ENCODE data around the gene CLPSL2.

CLPSL2 gene

DNA sequence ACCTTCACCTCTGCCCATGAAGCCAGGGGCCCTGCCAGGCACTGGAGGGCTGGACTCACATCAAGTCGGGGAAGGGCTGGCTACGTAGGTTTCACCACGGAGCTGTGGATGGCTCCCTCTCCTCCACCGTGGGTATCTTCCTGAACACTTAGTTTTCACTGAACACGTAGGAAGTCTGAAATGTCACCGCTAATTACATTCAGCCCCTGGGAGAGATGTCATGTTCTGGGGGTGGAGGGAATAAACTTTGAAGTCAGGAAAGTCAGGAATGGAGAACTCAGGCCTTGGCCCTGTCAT, 35.2 kb downstream of the CLPSL2 start:
- TF ChIP-seq FOXP2 (optimal IDR thresholded peaks at IDR 0.05; ENCODE audit: borderline replicate concordance, extremely low read depth, extremely low read length, insufficient read depth) (peak; percentile 26), SIN3A (IDR thresholded peaks at IDR 0.05; ENCODE audit: borderline replicate concordance, insufficient read depth, low read length) (no peak)

DNA sequence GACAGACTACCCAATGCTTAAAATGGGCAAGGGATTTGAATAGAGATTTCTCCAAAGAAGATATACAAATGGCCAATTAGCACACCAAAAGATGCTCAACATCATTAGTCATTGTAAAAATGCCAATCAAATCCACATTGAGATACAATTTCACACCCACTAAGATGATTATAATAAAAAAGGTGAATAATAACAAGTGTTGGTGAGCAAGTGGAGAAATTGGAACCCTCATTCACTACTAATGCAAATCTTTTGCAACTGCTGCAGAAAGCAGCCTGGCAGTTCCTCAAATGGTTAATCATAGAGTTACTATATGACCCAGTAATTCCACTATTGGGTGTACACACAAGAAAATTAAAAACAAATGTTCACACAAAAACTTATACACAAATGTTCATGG, 41.1 kb downstream of the CLPSL2 start:
- no peak for TF ChIP-seq FOXP2 (optimal IDR thresholded peaks at IDR 0.05; ENCODE audit: borderline replicate concordance, extremely low read depth, extremely low read length, insufficient read depth)
- TF ChIP-seq SIN3A (IDR thresholded peaks at IDR 0.05; ENCODE audit: borderline replicate concordance, insufficient read depth, low read length), result no peak
- TF ChIP-seq, protein P1, sequence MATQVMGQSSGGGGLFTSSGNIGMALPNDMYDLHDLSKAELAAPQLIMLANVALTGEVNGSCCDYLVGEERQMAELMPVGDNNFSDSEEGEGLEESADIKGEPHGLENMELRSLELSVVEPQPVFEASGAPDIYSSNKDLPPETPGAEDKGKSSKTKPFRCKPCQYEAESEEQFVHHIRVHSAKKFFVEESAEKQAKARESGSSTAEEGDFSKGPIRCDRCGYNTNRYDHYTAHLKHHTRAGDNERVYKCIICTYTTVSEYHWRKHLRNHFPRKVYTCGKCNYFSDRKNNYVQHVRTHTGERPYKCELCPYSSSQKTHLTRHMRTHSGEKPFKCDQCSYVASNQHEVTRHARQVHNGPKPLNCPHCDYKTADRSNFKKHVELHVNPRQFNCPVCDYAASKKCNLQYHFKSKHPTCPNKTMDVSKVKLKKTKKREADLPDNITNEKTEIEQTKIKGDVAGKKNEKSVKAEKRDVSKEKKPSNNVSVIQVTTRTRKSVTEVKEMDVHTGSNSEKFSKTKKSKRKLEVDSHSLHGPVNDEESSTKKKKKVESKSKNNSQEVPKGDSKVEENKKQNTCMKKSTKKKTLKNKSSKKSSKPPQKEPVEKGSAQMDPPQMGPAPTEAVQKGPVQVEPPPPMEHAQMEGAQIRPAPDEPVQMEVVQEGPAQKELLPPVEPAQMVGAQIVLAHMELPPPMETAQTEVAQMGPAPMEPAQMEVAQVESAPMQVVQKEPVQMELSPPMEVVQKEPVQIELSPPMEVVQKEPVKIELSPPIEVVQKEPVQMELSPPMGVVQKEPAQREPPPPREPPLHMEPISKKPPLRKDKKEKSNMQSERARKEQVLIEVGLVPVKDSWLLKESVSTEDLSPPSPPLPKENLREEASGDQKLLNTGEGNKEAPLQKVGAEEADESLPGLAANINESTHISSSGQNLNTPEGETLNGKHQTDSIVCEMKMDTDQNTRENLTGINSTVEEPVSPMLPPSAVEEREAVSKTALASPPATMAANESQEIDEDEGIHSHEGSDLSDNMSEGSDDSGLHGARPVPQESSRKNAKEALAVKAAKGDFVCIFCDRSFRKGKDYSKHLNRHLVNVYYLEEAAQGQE (IDR thresholded peaks at IDR 0.05; ENCODE audit: insufficient read depth in 1 of 2, low read depth in 2 of 2, low read length in 2 of 2), result no peak
- TF ChIP-seq POLR2AphosphoS5 (IDR thresholded peaks at IDR 0.05; ENCODE audit: low read depth, low read length), result no peak
- TF ChIP-seq TAF1 (IDR thresholded peaks at IDR 0.05; ENCODE audit: borderline replicate concordance, insufficient read depth, low read length), result no peak

DNA sequence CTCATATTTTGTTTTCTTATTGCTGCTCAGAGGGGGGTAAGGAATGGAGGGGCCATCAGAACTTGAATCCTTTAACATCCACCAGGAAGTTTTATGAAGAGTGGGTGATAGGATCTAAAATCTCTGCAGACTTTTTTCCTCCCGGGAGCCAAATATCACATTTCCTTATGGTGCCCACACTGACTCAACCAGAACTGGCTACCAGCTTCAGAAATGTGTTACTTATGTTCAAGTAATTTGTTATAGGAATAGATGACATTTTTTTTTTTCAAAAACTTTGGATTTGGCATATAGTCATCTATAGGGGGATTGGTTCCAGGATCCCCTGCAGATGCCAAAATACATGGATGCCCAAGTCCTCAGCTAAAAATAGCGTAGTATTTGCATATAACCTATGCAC, 47.2 kb downstream of the CLPSL2 start:
- no peak for TF ChIP-seq POLR2AphosphoS5 (IDR thresholded peaks at IDR 0.05; ENCODE audit: low read depth, low read length)
- no peak for TF ChIP-seq FOXP2 (optimal IDR thresholded peaks at IDR 0.05; ENCODE audit: borderline replicate concordance, extremely low read depth, extremely low read length, insufficient read depth)
- no peak for TF ChIP-seq TAF1 (IDR thresholded peaks at IDR 0.05; ENCODE audit: borderline replicate concordance, insufficient read depth, low read length)
- no peak for TF ChIP-seq SIN3A (IDR thresholded peaks at IDR 0.05; ENCODE audit: borderline replicate concordance, insufficient read depth, low read length)
- TF ChIP-seq, protein P1 (IDR thresholded peaks at IDR 0.05; ENCODE audit: insufficient read depth in 1 of 2, low read depth in 2 of 2, low read length in 2 of 2), result no peak

DNA sequence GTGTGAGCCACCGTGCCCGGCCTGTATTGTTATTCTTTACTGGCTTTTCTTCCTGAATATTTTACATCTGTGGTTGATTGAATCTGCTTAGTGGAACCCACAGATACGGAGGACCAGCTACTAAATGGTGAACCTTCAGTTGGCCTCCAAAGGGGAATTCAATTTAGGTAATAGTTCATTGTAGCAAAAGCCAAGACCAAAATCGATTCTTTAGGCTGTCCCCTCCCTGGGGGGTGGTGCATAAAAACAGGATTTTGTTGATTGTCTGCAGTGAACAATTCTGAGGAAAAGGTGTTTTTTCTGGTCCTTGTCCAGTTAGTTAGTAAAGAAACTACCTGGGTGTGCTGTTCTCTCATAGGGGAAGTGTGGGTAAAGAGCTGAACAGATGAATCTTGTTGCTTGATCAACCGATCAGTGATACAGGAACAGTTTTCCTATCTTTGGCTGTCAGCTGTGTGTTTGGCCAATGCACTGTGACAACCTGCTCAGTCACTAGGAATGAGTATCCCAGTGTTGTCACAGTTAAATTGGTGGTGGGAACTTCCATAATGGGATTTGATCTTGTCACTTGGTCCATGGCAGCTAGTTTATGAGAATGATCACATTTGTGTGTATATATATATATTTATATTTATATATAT, 48.3 kb downstream of the CLPSL2 start:
- no peak for TF ChIP-seq FOXP2 (optimal IDR thresholded peaks at IDR 0.05; ENCODE audit: borderline replicate concordance, extremely low read depth, extremely low read length, insufficient read depth)
- TF ChIP-seq POLR2AphosphoS5 (IDR thresholded peaks at IDR 0.05; ENCODE audit: low read depth, low read length), result no peak
- no peak for TF ChIP-seq TAF1 (IDR thresholded peaks at IDR 0.05; ENCODE audit: borderline replicate concordance, insufficient read depth, low read length)
- TF ChIP-seq SIN3A (IDR thresholded peaks at IDR 0.05; ENCODE audit: borderline replicate concordance, insufficient read depth, low read length), result no peak
- TF ChIP-seq, protein P1 (IDR thresholded peaks at IDR 0.05; ENCODE audit: insufficient read depth in 1 of 2, low read depth in 2 of 2, low read length in 2 of 2), result no peak
